H1 (cell line): Measurements from ENCODE around the gene MED13. TPM values are rescaled to one million over a fixed set of nuclear protein-coding genes. Genes with fewer than 3 reads are reported as not detected.

ENCODE experiments used
- CTCF ChIA-PET: fragments of 300-600 bp; sonication (Branson Sonifier 250); formaldehyde crosslinking; loops from one replicate; lab custom pipeline; 2021; ENCODE audit not compliant: partially characterized antibody; lab: Charles Lee
- POLR2A ChIA-PET: fragments of 300-600 bp; sonication (Branson Sonifier 250); formaldehyde crosslinking; loops from one replicate; lab custom pipeline; 2021; ENCODE audit warnings: inconsistent platforms; ENCODE audit not compliant: partially characterized antibody; lab: Charles Lee
- DNase-seq, 2 experiments: peaks; one replicate each; pipeline versions ENCODE4 v3.0.0 to v3.0.0-alpha.2; 2010 to 2022; ENCODE audit warnings: low spot score in 2 of 2, low read depth in 1 of 2, mixed read lengths in 1 of 2
- FAIRE-seq: peaks from 2 replicates; lab custom pipeline; 2011; peaks lifted over from hg19 to GRCh38; lab: Jason Lieb, UNC
- H2AFZ ChIP-seq: 2 replicates; pipeline ENCODE4 v1.8.1; 2012; ENCODE audit warnings: low read length, inconsistent platforms
- H2AK5ac ChIP-seq: 2 replicates; pipeline ENCODE4 v1.6.1; 2013; ENCODE audit warnings: low read depth, low read length
- H2BK120ac ChIP-seq: replicated peaks from 2 replicates; pipeline ENCODE3; 2013; ENCODE audit warnings: low read depth, low read length, inconsistent platforms
- H2BK12ac ChIP-seq: 2 replicates; pipeline ENCODE4 v1.6.1; 2013; ENCODE audit warnings: low read depth, low read length
- H2BK15ac ChIP-seq: 2 replicates; pipeline ENCODE4 v1.6.1; 2013; ENCODE audit warnings: low read length
- H2BK20ac ChIP-seq: 2 replicates; pipeline ENCODE4 v1.6.1; 2013; ENCODE audit warnings: low read length
- H2BK5ac ChIP-seq: 2 replicates; pipeline ENCODE4 v1.6.1; 2013; ENCODE audit warnings: low read depth, low read length
- H3K14ac ChIP-seq: 2 replicates; pipeline ENCODE4 v1.6.1; 2013; ENCODE audit warnings: inconsistent platforms; ENCODE audit not compliant: insufficient read length
- H3K18ac ChIP-seq: 2 replicates; pipeline ENCODE4 v1.6.1; 2013; ENCODE audit warnings: low read length; ENCODE audit errors: extremely low read depth
- H3K23ac ChIP-seq: 2 replicates; pipeline ENCODE4 v1.6.1; 2013; ENCODE audit warnings: inconsistent platforms; ENCODE audit not compliant: insufficient read length
- H3K23me2 ChIP-seq: 2 replicates; pipeline ENCODE4 v1.6.1; 2013; ENCODE audit warnings: low read depth, low read length
- H3K27ac ChIP-seq: 2 replicates; pipeline ENCODE4 v1.6.1; 2011; ENCODE audit warnings: low read depth, low read length, inconsistent platforms
- H3K27me3 ChIP-seq, 4 experiments: replicated peaks in 1 of 4; 1 replicate in 1 of 4; 2 replicates in 3 of 4; pipeline versions ENCODE4 v1.6.1 to v1.8.1; 2011 to 2013; ENCODE audit warnings: low read length in 3 of 4, mild to moderate bottlenecking in 3 of 4, inconsistent platforms in 2 of 4, mixed read lengths in 2 of 4, moderate library complexity in 1 of 4; ENCODE audit not compliant: control insufficient read depth in 3 of 4, insufficient read depth in 3 of 4; ENCODE audit errors: extremely low read depth in 1 of 4
- H3K36me3 ChIP-seq, 4 experiments: 2 replicates each; pipeline versions ENCODE4 v1.6.1 to v1.8.1; 2011 to 2013; ENCODE audit warnings: mild to moderate bottlenecking in 4 of 4, low read length in 3 of 4, moderate library complexity in 2 of 4, control low read depth in 1 of 4, inconsistent platforms in 1 of 4; ENCODE audit not compliant: insufficient read depth in 4 of 4, control insufficient read depth in 2 of 4
- H3K4ac ChIP-seq: replicated peaks from 2 replicates; pipeline ENCODE3; 2013; ENCODE audit warnings: low read length, low read depth, mixed read lengths, inconsistent platforms; ENCODE audit not compliant: insufficient read length
- H3K4me1 ChIP-seq, 4 experiments: replicated peaks in 1 of 4; 1 replicate in 1 of 4; 2 replicates in 3 of 4; pipeline versions ENCODE4 v1.6.1 to v1.8.1; 2011 to 2013; ENCODE audit warnings: low read length in 3 of 4, inconsistent platforms in 2 of 4, mixed read lengths in 1 of 4; ENCODE audit not compliant: insufficient read depth in 4 of 4, control insufficient read depth in 3 of 4
- H3K4me2 ChIP-seq, 2 experiments: 2 replicates each; pipeline versions ENCODE4 v1.6.1 to v1.8.1; 2011 to 2013; ENCODE audit warnings: low read depth in 2 of 2, low read length in 2 of 2, control low read depth in 1 of 2, inconsistent platforms in 1 of 2, mild to moderate bottlenecking in 1 of 2; ENCODE audit not compliant: insufficient read depth in 1 of 2
- H3K4me3 ChIP-seq, 4 experiments: fragments of 200-600, 300-600 bp in 1 of 4; sonication (generic), shearing (Covaris generic), sonication (Bioruptor Twin) in 1 of 4; 2 replicates each; pipeline versions ENCODE4 v1.5.1 to v1.8.1; 2011 to 2016; ENCODE audit warnings: low read length in 4 of 4, low read depth in 3 of 4, control low read depth in 2 of 4, inconsistent platforms in 2 of 4, mild to moderate bottlenecking in 2 of 4, mixed read lengths in 1 of 4, moderate library complexity in 1 of 4; ENCODE audit not compliant: insufficient read depth in 2 of 4; ENCODE audit errors: extremely low read depth in 1 of 4
- H3K56ac ChIP-seq: replicated peaks from 2 replicates; pipeline ENCODE3; 2013; ENCODE audit warnings: low read depth, mild to moderate bottlenecking, mixed read lengths, low read length, inconsistent platforms; ENCODE audit not compliant: insufficient read length
- H3K79me1 ChIP-seq: 2 replicates; pipeline ENCODE4 v1.6.1; 2013; ENCODE audit warnings: low read depth, low read length, control low read depth
- H3K79me2 ChIP-seq, 2 experiments: 2 replicates each; pipeline versions ENCODE4 v1.6.1 to v1.8.1; 2012 to 2013; ENCODE audit warnings: low read length in 2 of 2, mild to moderate bottlenecking in 2 of 2, inconsistent platforms in 1 of 2; ENCODE audit not compliant: insufficient read depth in 2 of 2, control insufficient read depth in 1 of 2
- H3K9ac ChIP-seq, 4 experiments: replicated peaks in 1 of 4; 1 replicate in 1 of 4; 2 replicates in 3 of 4; pipeline versions ENCODE4 v1.6.1 to v1.8.1; 2011 to 2013; ENCODE audit warnings: low read depth in 3 of 4, low read length in 3 of 4, control low read depth in 2 of 4, mild to moderate bottlenecking in 2 of 4, moderate library complexity in 2 of 4, inconsistent platforms in 1 of 4; ENCODE audit errors: extremely low read depth in 1 of 4
- H3K9me3 ChIP-seq, 2 experiments: 2 replicates each; pipeline versions ENCODE4 v1.6.1 to v1.8.1; 2012 to 2013; ENCODE audit warnings: mild to moderate bottlenecking in 2 of 2, moderate library complexity in 2 of 2, control low read depth in 1 of 2, inconsistent platforms in 1 of 2, low read depth in 1 of 2, low read length in 1 of 2, mixed read lengths in 1 of 2; ENCODE audit not compliant: insufficient read depth in 2 of 2
- H4K20me1 ChIP-seq, 2 experiments: replicated peaks in 1 of 2; 2 replicates each; pipeline versions ENCODE3 to v1.8.1; 2011 to 2013; ENCODE audit warnings: inconsistent platforms in 2 of 2, low read length in 2 of 2, mild to moderate bottlenecking in 1 of 2; ENCODE audit not compliant: insufficient read depth in 2 of 2, control insufficient read depth in 1 of 2
- H4K5ac ChIP-seq: 2 replicates; pipeline ENCODE4 v1.6.1; 2013; ENCODE audit warnings: low read length, low read depth, mixed read lengths, inconsistent platforms; ENCODE audit not compliant: insufficient read length
- H4K8ac ChIP-seq: 2 replicates; pipeline ENCODE4 v1.8.0; 2013; ENCODE audit warnings: mild to moderate bottlenecking, moderate library complexity, low read length, inconsistent platforms; ENCODE audit not compliant: insufficient read depth; ENCODE audit errors: extremely low read depth
- H4K91ac ChIP-seq: replicated peaks from 2 replicates; pipeline ENCODE3; 2013; ENCODE audit warnings: low read length, mixed read lengths, inconsistent platforms; ENCODE audit not compliant: insufficient read length
- ASH2L ChIP-seq: fragments of 200-600, 300-600 bp; sonication (generic); IDR thresholded peaks from one replicate; pipeline ENCODE4 v1.7.1; 2017; ENCODE audit warnings: low read length
- CEBPB ChIP-seq: IDR thresholded peaks from 2 replicates; pipeline ENCODE4 v1.6.1; 2012; ENCODE audit warnings: low read depth, low read length
- CHD2 ChIP-seq: IDR thresholded peaks from 2 replicates; pipeline ENCODE4 v1.6.1; 2012; ENCODE audit warnings: low read length, improper control_type of control experiment
- JUN ChIP-seq: IDR thresholded peaks from 2 replicates; pipeline ENCODE4 v1.6.1; 2011; ENCODE audit warnings: low read depth, mild to moderate bottlenecking, improper control_type of control experiment, low read length
- NANOG ChIP-seq: IDR thresholded peaks from 2 replicates; pipeline ENCODE4 v1.6.1; 2011; ENCODE audit warnings: low read length, low read depth, mild to moderate bottlenecking, inconsistent platforms; ENCODE audit not compliant: insufficient read depth, poor library complexity, severe bottlenecking
- POU5F1 ChIP-seq: IDR thresholded peaks from 2 replicates; pipeline ENCODE4 v1.6.1; 2011; ENCODE audit warnings: low read depth, mild to moderate bottlenecking, low read length, moderate library complexity
- RAD21 ChIP-seq, 2 experiments: IDR thresholded peaks in 1 of 2; conservative IDR thresholded peaks in 1 of 2; 2 replicates each; pipeline ENCODE4 v1.6.1; 2011; ENCODE audit warnings: low read depth in 2 of 2, low read length in 2 of 2, improper control_type of control experiment in 1 of 2, inconsistent platforms in 1 of 2, mild to moderate bottlenecking in 1 of 2, moderate library complexity in 1 of 2
- RFX5 ChIP-seq: IDR thresholded peaks from 2 replicates; pipeline ENCODE4 v1.6.1; 2011; ENCODE audit warnings: low read depth, low read length, improper control_type of control experiment, borderline replicate concordance
- SP4 ChIP-seq: IDR thresholded peaks from 2 replicates; pipeline ENCODE4 v1.6.1; 2012; ENCODE audit warnings: low read length, inconsistent platforms
- TAF1 ChIP-seq: IDR thresholded peaks from 2 replicates; pipeline ENCODE4 v1.6.1; 2011; ENCODE audit warnings: mild to moderate bottlenecking, low read depth, low read length
- TEAD4 ChIP-seq: IDR thresholded peaks from 2 replicates; pipeline ENCODE4 v1.6.1; 2012; ENCODE audit warnings: low read depth, low read length, inconsistent platforms, mixed read lengths
- WGBS, 2 experiments: shearing (Covaris generic) in 1 of 2; methylation state at CpG; one replicate each; pipeline versions ENCODE4 v1.1.6 to v1.1.7; 2013 to 2015; ENCODE audit warnings: low lambda C conversion rate in 2 of 2, mixed read lengths in 2 of 2, inconsistent platforms in 1 of 2, low coverage in 1 of 2, missing lambda C conversion rate in 1 of 2; ENCODE audit not compliant: insufficient replicate concordance in 2 of 2, insufficient coverage in 1 of 2, insufficient read length in 1 of 2; ENCODE audit errors: extremely low coverage in 1 of 2, missing lambda C conversion rate in 1 of 2; 5-methylcytosine and 5-hydroxymethylcytosine counted together
- polyA plus RNA-seq, 7 experiments: library from polyadenylated mRNA; depleted of rRNA in 3 of 7; stranded (reverse) in 5 of 7; unstranded in 2 of 7; fragments of >200 nt in 5 of 7; fragments of 200-250 nt in 2 of 7; gene quantifications; 1 replicate in 5 of 7; 2 replicates in 1 of 7; 4 replicates in 1 of 7; pipeline versions ENCODE4 v1.2.1 to v1.2.3, GENCODE V29; 2011 to 2013; ENCODE audit warnings: missing spikeins in 2 of 7, mixed read lengths in 2 of 7
- total RNA-seq: library from RNA; stranded (reverse); fragmentation: NEBNext Ultra II Directional; extraction: Animal tissue kit (Norgen Biotek cat#: 25700); gene quantifications from 2 replicates; pipeline ENCODE4 v1.2.1, GENCODE V29; 2021

Gene MED13
- total and polyA plus RNA-seq, 2 of the 8 experiments (the other 6 are each of a cell fraction or from before 2014, with no cell fraction given): 11.3 to 44.8 TPM

DNA sequence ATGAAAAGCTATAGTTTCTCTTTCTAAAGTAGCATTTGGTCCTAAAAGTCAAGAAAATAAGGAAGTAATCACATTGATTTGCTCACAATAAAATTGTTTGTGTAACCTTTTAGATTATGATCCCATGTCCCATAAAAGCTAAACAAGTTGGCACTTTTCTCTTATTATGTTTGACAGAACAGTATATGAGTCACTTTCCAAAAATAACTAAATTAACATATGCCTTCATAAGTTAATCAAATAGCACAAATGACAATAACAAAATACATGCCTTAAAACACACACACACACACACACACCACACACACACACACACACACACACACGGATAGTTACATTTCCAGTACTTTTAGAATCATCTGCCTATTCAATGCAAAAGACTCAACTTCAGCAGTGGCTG is 2.8 kb downstream of the MED13 start:
- Histone ChIP-seq H2BK20ac (no peak overlapping the region), H3K9ac (no peak overlapping the region; a peak in 1 of 7 replicates), H3K9me3 (no peaks in the 10 kb centered on the region), H3K56ac (no peak overlapping the region), H2BK5ac (no peak overlapping the region), H3K4ac (no peak overlapping the region), H2BK120ac (no peak overlapping the region), H3K4me1 (peaks cover 0 to 6% (median 2%) of the 10 kb centered on the region in 4 experiments; a peak in 4 of 7 replicates), H2BK15ac (no peak overlapping the region), H3K23me2 (no peaks in the 10 kb centered on the region; the same call in 1 of the 2 replicates), H3K79me2 (peaks cover 23 to 82% of the 10 kb centered on the region in 2 experiments), H4K20me1 (peaks cover 13 to 18% of the 10 kb centered on the region in 2 experiments), H2AFZ (no peak overlapping the region), H3K14ac (no peak overlapping the region), H3K4me3 (peak overlapping the region in 1 of 4 experiments; percentile 88; a peak in 2 of 8 replicates), H2AK5ac (no peak overlapping the region), H4K8ac (no peak overlapping the region), H3K4me2 (peak overlapping the region; percentile 79 to 94; a peak in 2 of 4 replicates), H3K79me1 (no peaks in the 10 kb centered on the region), H3K27ac (no peak overlapping the region), H2BK12ac (no peak overlapping the region), H3K36me3 (peaks cover 0 to 48% (median 0%) of the 10 kb centered on the region in 4 experiments; a peak in 3 of 8 replicates), H3K27me3 (no peaks in the 10 kb centered on the region; a peak in 1 of 7 replicates), H3K23ac (no peak overlapping the region), H4K91ac (no peak overlapping the region), H4K5ac (no peak overlapping the region), H3K18ac (no peak overlapping the region)
- WGBS, 2 experiments: 82% methylated on average over 1 of the region's 1 CpG; no CpG with 5 or more reads in 1 of the 2 experiments
- DNase-seq (no peak), FAIRE-seq (no peak)
- ChIA-PET POLR2A (interaction anchor here (0.6 to 1.6 kb wide), 3 partner anchors 12 to 49 kb away, joined by 3 to 5 read pairs (median 3); no protein-coding TSS in a partner anchor), CTCF (interaction anchor here (0.8 kb wide), 1 partner anchor 51 kb away, joined by 3 read pairs; no protein-coding TSS in a partner anchor)
- TF ChIP-seq RAD21 (IDR thresholded peaks at IDR 0.05 in 1 of 2, conservative IDR thresholded peaks at IDR 0.05 in 1 of 2; ENCODE audit: low read depth in 2 of 2, low read length in 2 of 2) (no peak), ASH2L (no peak), NANOG (no peak), CHD2 (no peak), JUN (no peak), CEBPB (no peak), TAF1 (no peak), SP4 (no peak), RFX5 (no peak), POU5F1 (no peak), TEAD4 (no peak)
